Hepatocyte (in vitro differentiated cells): Measurements from ENCODE around the gene SYNRG.

Experiments
- CTCF ChIP-seq: fragments of 200-600 bp; sonication (generic); IDR thresholded peaks from 2 replicates; pipeline ENCODE4 v1.5.1; 2016; ENCODE audit warnings: antibody characterized with exemption, mild to moderate bottlenecking; ENCODE audit not compliant: poor library complexity
- EZH2 ChIP-seq: fragments of 200-600 bp; sonication (generic); IDR thresholded peaks from 2 replicates; pipeline ENCODE4 v1.6.1; 2016; ENCODE audit warnings: antibody characterized with exemption, mild to moderate bottlenecking, borderline replicate concordance

DNA sequence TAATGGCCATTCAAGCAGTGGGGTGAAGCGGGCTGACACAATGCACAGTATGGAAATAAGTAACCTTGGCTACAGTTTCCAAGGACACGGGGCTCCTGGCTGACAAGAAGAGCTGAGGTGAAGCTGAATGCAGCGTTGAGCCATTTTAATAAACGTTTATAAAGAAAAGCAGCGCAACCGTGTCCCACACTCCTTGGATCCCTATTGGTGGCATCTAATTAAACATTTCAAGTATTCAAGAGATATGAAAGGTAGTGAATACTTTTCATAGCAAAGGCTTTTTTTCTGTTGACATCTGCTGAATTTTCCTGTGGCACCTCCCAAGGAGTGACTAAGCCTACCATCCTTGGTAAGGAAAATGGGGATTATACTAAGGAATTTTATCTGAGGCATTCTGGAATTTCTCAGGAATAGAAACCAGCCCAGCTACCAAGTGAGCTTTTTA, 93.1 kb downstream of the SYNRG start:
- TF ChIP-seq CTCF (no peak), EZH2 (no peak)
